K562 (cell line): Measurements from ENCODE around the gene CTRB1. TPM values are rescaled to one million over a fixed set of nuclear protein-coding genes. Genes with fewer than 3 reads are reported as not detected.

Source experiments
- ATAC-seq: fragments of 200-7000 bp; cut with Tn5 transposase; 3 replicates; pipeline ENCODE4 v1.9.1; 2020; ENCODE audit warnings: moderate library complexity
- BruUV-seq: library from RNA; stranded (reverse); fragments of 400-500 nt; replicated peaks from 2 replicates; lab custom pipeline; 2021; lab: Mats Ljungman, UMichigan
- CTCF ChIA-PET: fragments of 300-600 bp; formaldehyde crosslinking; extraction: SDS; loops from one replicate; lab custom pipeline; 2021; ENCODE audit warnings: low intra/inter-chr PET ratio; lab: Yijun Ruan, JAX
- POLR2A ChIA-PET: fragments of 300-600, 350-650 bp; sonication (Branson Sonifier 250); formaldehyde crosslinking; extraction: SDS; loops from one replicate; lab custom pipeline; 2021; ENCODE audit warnings: antibody characterized with exemption, inconsistent platforms; lab: Yijun Ruan, JAX
- DNase-seq, 4 experiments: peaks; one replicate each; pipeline versions ENCODE4 v3.0.0 to v3.0.0-alpha.2; 2011 to 2018; ENCODE audit warnings: low spot score in 3 of 4, mixed read lengths in 3 of 4; ENCODE audit errors: extremely low read depth in 1 of 4
- FAIRE-seq: peaks from 2 replicates; lab custom pipeline; 2011; peaks lifted over from hg19 to GRCh38; lab: Jason Lieb, UNC
- H2AFZ ChIP-seq: 2 replicates; pipeline ENCODE4 v1.6.0; 2011; ENCODE audit warnings: low read depth, low read length, control low read depth, inconsistent platforms
- H3K27ac ChIP-seq: fragments of 200-600 bp; 3 replicates; pipeline ENCODE4 v1.8.0; 2011; ENCODE audit warnings: low read depth, mild to moderate bottlenecking, control low read depth, inconsistent platforms, low read length, moderate library complexity, mixed read lengths; ENCODE audit errors: extremely low read depth
- H3K27me3 ChIP-seq, 2 experiments: fragments of 300-600 bp in 1 of 2; 2 replicates in 1 of 2; 3 replicates in 1 of 2; pipeline versions ENCODE4 v1.6.0 to v1.8.0; 2011; ENCODE audit warnings: inconsistent platforms in 2 of 2, low read length in 2 of 2, mild to moderate bottlenecking in 1 of 2, mixed read lengths in 1 of 2, moderate library complexity in 1 of 2; ENCODE audit not compliant: control insufficient read depth in 2 of 2, insufficient read depth in 2 of 2
- H3K36me3 ChIP-seq: fragments of 300-600 bp; 3 replicates; pipeline ENCODE4 v1.8.0; 2011; ENCODE audit warnings: mild to moderate bottlenecking, low read length, inconsistent platforms; ENCODE audit not compliant: control insufficient read depth, insufficient read depth
- H3K4me1 ChIP-seq, 2 experiments: fragments of 200-600 bp in 1 of 2; replicated peaks in 1 of 2; 2 replicates in 1 of 2; 3 replicates in 1 of 2; pipeline versions ENCODE4 v1.5.1 to v1.8.0; 2011; ENCODE audit warnings: inconsistent platforms in 2 of 2, low read length in 2 of 2, mild to moderate bottlenecking in 1 of 2, mixed read lengths in 1 of 2, moderate library complexity in 1 of 2; ENCODE audit not compliant: control insufficient read depth in 2 of 2, insufficient read depth in 2 of 2
- H3K4me2 ChIP-seq: 2 replicates; pipeline ENCODE4 v1.6.1; 2011; ENCODE audit warnings: low read length, control low read depth, inconsistent platforms, mixed read lengths; ENCODE audit not compliant: insufficient read depth
- H3K4me3 ChIP-seq: fragments of 200-600 bp; sonication (generic), shearing (Covaris generic); 2 replicates; pipeline ENCODE4 v1.5.1; 2016; ENCODE audit warnings: control low read depth, inconsistent platforms
- H3K79me2 ChIP-seq: fragments of 200-600 bp; 3 replicates; pipeline ENCODE4 v1.8.0; 2011; ENCODE audit warnings: low read length, inconsistent platforms; ENCODE audit not compliant: control insufficient read depth, insufficient read depth
- H3K9ac ChIP-seq, 2 experiments: 2 replicates each; pipeline versions ENCODE4 v1.6.0 to v1.6.1; 2011; ENCODE audit warnings: low read depth in 2 of 2, low read length in 2 of 2, control low read depth in 1 of 2, inconsistent platforms in 1 of 2, mild to moderate bottlenecking in 1 of 2, mixed read lengths in 1 of 2; ENCODE audit not compliant: insufficient read depth in 1 of 2
- H3K9me1 ChIP-seq: one replicate; pipeline ENCODE4 v1.6.0; 2011; ENCODE audit warnings: inconsistent platforms, mild to moderate bottlenecking, low read length, moderate library complexity; ENCODE audit not compliant: control insufficient read depth, insufficient read depth
- H3K9me3 ChIP-seq: replicated peaks from 2 replicates; pipeline ENCODE4 v1.5.1; 2011; ENCODE audit warnings: low read depth, low read length, inconsistent platforms; ENCODE audit not compliant: control insufficient read depth, insufficient read depth
- H4K20me1 ChIP-seq: replicated peaks from 2 replicates; pipeline ENCODE4 v1.6.1; 2011; ENCODE audit warnings: low read length, inconsistent platforms, mixed read lengths; ENCODE audit not compliant: control insufficient read depth, insufficient read depth
- ETV5 ChIP-seq: sonication (generic); formaldehyde crosslinking; IDR thresholded peaks from 2 replicates; pipeline ENCODE4 v1.4.0; 2020; ENCODE audit warnings: low read depth, mild to moderate bottlenecking, missing genetic modification reagents
- HDAC6 ChIP-seq: IDR thresholded peaks from 2 replicates; pipeline ENCODE4 v1.6.1; 2012; ENCODE audit warnings: low read depth, mild to moderate bottlenecking, control low read depth, inconsistent platforms, low read length, moderate library complexity
- KHSRP ChIP-seq: fragments of 450-650 bp; IDR thresholded peaks from 2 replicates; pipeline ENCODE4 v1.6.1; 2017
- PHF8 ChIP-seq: fragments of 200-600 bp; sonication (generic); IDR thresholded peaks from 2 replicates; pipeline ENCODE4 v1.6.1; 2012; ENCODE audit warnings: mixed run types, mild to moderate bottlenecking, inconsistent platforms, low read length, moderate library complexity, borderline replicate concordance
- SIX5 ChIP-seq, 2 experiments: IDR thresholded peaks; 2 replicates each; pipeline ENCODE4 v1.6.1; 2011; ENCODE audit warnings: low read length in 2 of 2, borderline replicate concordance in 1 of 2, low read depth in 1 of 2, mild to moderate bottlenecking in 1 of 2, moderate library complexity in 1 of 2; ENCODE audit not compliant: insufficient read depth in 1 of 2
- SMARCB1 ChIP-seq: IDR thresholded peaks from 2 replicates; pipeline ENCODE4 v1.6.1; 2011; ENCODE audit warnings: improper control_type of control experiment, low read depth; ENCODE audit not compliant: insufficient read length
- TCF3 ChIP-seq: sonication (generic); formaldehyde crosslinking; IDR thresholded peaks from 2 replicates; pipeline ENCODE4 v1.4.0; 2020; ENCODE audit warnings: mild to moderate bottlenecking, missing genetic modification reagents
- TCF7 ChIP-seq: sonication (generic); IDR thresholded peaks from 2 replicates; pipeline ENCODE4 v1.6.1; 2016; ENCODE audit warnings: antibody characterized with exemption, borderline replicate concordance
- ZNF695 ChIP-seq: fragments of 450-650 bp; formaldehyde crosslinking; IDR thresholded peaks from 2 replicates; pipeline ENCODE4 v1.4.0; 2020; ENCODE audit warnings: mild to moderate bottlenecking, moderate library complexity
- WGBS: fragments of 100-300 bp; shearing (Covaris generic); methylation state at CpG from one replicate; pipeline ENCODE4 v1.1.6; 2016; ENCODE audit warnings: low coverage, mixed read lengths; ENCODE audit not compliant: insufficient coverage; ENCODE audit errors: missing lambda C conversion rate; 5-methylcytosine and 5-hydroxymethylcytosine counted together
- in situ Hi-C: fragments of 300-500 bp; cut with MboI; formaldehyde crosslinking; loops from 4 replicates; pipeline ENCODE4 v1.15.0; 2018; ENCODE audit warnings: inconsistent platforms, mixed read lengths
- intact Hi-C: fragments of 100-400 bp; cut with micrococcal nuclease; formaldehyde crosslinking; loops from 2 replicates; pipeline ENCODE4 v1.14.2; 2022
- polyA plus RNA-seq, 8 experiments: library from polyadenylated mRNA; depleted of rRNA in 4 of 8; stranded (reverse) in 5 of 8; unstranded in 3 of 8; fragments of >200 nt; fragmentation: Nextera tagmentation in 2 of 8; fragmentation: Illumina TruSeq in 1 of 8; extraction: Ambion mirVana in 2 of 8; extraction: Trizol in 1 of 8; gene quantifications; 2 replicates each; pipeline versions ENCODE4 v1.2.1 to v1.2.3, GENCODE V29; 2011 to 2014; ENCODE audit warnings: inconsistent platforms in 1 of 8, missing spikeins in 1 of 8
- total RNA-seq, 7 experiments: library from RNA; depleted of rRNA in 6 of 7; stranded (reverse); fragments of >200 nt in 6 of 7; fragmentation: Illumina TruSeq in 2 of 7; extraction: Trizol in 2 of 7; gene quantifications; 2 replicates each; pipeline versions ENCODE4 v1.2.1 to v1.2.3, GENCODE V29; 2011 to 2021; ENCODE audit warnings: low replicate concordance in 1 of 7
- TF ChIP-seq, protein P1 (sequence below): sonication (generic); formaldehyde crosslinking; IDR thresholded peaks from 2 replicates; pipeline ENCODE4 v1.8.0; 2022; ENCODE audit warnings: mild to moderate bottlenecking, missing genetic modification reagents
- TF ChIP-seq, protein P2 (sequence below): fragments of 250-450 bp; sonication (Bioruptor Pico); IDR thresholded peaks from 2 replicates; pipeline ENCODE4 v1.4.0; 2020
- TF ChIP-seq, protein P3 (sequence below): fragments of 450-650 bp; IDR thresholded peaks from 2 replicates; pipeline ENCODE4 v1.6.1; 2016

CTRB1 gene
- total and polyA plus RNA-seq, 9 of the 15 experiments (the other 6 are each of a cell fraction or from before 2014, with no cell fraction given), result 2.3 TPM; not detected in 8

DNA sequence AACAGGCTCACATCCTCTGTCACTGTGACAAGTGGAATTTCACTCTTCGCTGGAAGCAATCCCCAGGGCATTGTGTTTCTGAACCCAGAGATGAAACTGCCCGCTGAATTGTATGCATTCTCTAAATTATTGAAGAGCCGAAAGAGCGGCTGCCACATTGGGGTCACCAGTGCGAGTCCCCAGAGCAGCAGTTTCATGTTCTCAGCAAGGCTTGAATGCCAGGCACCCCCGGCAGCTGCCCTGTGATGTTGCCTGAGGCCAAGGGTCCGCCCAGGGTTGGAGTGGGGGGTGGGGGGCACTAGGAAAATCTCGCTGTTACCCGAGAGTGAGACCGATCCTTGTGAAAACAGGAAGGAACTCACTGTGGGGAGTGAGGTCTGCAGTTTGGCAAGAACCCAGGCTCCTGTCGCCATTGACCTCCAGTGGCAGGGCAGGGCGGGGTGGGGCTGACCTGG is 53.3 kb downstream of the CTRB1 start:
- H3K27me3 ChIP-seq, result peaks cover 3 to 17% of the 10 kb centered on the region in 2 experiments; a peak in 4 of 5 replicates
- H3K4me1 ChIP-seq, result peaks cover 0 to 8% of the 10 kb centered on the region in 2 experiments; a peak in 1 of 5 replicates
- no peak overlapping the region for H3K27ac ChIP-seq
- ChIA-PET CTCF (no interaction called here), POLR2A (no interaction called here)
- WGBS, result 43% methylated on average over 12 of the region's 12 CpGs
- peak overlapping the region in 1 of 2 experiments; percentile 58; a peak in 1 of 4 replicates for H3K9ac ChIP-seq
- no peak overlapping the region for H3K4me2 ChIP-seq
- H3K36me3 ChIP-seq, result no peaks in the 10 kb centered on the region
- intact Hi-C loops, result no loop called here
- BruUV-seq, result no TSS peak
- in situ Hi-C loops, result no loop called here
- ATAC-seq (no peak), FAIRE-seq (no peak), DNase-seq (no peak)
- no peaks in the 10 kb centered on the region for H3K79me2 ChIP-seq
- no peaks in the 10 kb centered on the region for H4K20me1 ChIP-seq
- H2AFZ ChIP-seq, result no peak overlapping the region
- H3K9me3 ChIP-seq, result no peaks in the 10 kb centered on the region
- H3K9me1 ChIP-seq, result no peaks in the 10 kb centered on the region
- H3K4me3 ChIP-seq, result no peak overlapping the region
- no peak for TF ChIP-seq KHSRP
- TF ChIP-seq PHF8, result no peak
- no peak for TF ChIP-seq ETV5 (CRISPR knock-in tag)
- TF ChIP-seq TCF7, result no peak
- no peak for TF ChIP-seq TCF3 (CRISPR knock-in tag)
- TF ChIP-seq, protein P1, sequence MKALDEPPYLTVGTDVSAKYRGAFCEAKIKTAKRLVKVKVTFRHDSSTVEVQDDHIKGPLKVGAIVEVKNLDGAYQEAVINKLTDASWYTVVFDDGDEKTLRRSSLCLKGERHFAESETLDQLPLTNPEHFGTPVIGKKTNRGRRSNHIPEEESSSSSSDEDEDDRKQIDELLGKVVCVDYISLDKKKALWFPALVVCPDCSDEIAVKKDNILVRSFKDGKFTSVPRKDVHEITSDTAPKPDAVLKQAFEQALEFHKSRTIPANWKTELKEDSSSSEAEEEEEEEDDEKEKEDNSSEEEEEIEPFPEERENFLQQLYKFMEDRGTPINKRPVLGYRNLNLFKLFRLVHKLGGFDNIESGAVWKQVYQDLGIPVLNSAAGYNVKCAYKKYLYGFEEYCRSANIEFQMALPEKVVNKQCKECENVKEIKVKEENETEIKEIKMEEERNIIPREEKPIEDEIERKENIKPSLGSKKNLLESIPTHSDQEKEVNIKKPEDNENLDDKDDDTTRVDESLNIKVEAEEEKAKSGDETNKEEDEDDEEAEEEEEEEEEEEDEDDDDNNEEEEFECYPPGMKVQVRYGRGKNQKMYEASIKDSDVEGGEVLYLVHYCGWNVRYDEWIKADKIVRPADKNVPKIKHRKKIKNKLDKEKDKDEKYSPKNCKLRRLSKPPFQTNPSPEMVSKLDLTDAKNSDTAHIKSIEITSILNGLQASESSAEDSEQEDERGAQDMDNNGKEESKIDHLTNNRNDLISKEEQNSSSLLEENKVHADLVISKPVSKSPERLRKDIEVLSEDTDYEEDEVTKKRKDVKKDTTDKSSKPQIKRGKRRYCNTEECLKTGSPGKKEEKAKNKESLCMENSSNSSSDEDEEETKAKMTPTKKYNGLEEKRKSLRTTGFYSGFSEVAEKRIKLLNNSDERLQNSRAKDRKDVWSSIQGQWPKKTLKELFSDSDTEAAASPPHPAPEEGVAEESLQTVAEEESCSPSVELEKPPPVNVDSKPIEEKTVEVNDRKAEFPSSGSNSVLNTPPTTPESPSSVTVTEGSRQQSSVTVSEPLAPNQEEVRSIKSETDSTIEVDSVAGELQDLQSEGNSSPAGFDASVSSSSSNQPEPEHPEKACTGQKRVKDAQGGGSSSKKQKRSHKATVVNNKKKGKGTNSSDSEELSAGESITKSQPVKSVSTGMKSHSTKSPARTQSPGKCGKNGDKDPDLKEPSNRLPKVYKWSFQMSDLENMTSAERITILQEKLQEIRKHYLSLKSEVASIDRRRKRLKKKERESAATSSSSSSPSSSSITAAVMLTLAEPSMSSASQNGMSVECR (CRISPR knock-in tag), result no peak
- no peak for TF ChIP-seq HDAC6
- TF ChIP-seq ZNF695 (CRISPR knock-in tag), result no peak
- TF ChIP-seq, protein P2, sequence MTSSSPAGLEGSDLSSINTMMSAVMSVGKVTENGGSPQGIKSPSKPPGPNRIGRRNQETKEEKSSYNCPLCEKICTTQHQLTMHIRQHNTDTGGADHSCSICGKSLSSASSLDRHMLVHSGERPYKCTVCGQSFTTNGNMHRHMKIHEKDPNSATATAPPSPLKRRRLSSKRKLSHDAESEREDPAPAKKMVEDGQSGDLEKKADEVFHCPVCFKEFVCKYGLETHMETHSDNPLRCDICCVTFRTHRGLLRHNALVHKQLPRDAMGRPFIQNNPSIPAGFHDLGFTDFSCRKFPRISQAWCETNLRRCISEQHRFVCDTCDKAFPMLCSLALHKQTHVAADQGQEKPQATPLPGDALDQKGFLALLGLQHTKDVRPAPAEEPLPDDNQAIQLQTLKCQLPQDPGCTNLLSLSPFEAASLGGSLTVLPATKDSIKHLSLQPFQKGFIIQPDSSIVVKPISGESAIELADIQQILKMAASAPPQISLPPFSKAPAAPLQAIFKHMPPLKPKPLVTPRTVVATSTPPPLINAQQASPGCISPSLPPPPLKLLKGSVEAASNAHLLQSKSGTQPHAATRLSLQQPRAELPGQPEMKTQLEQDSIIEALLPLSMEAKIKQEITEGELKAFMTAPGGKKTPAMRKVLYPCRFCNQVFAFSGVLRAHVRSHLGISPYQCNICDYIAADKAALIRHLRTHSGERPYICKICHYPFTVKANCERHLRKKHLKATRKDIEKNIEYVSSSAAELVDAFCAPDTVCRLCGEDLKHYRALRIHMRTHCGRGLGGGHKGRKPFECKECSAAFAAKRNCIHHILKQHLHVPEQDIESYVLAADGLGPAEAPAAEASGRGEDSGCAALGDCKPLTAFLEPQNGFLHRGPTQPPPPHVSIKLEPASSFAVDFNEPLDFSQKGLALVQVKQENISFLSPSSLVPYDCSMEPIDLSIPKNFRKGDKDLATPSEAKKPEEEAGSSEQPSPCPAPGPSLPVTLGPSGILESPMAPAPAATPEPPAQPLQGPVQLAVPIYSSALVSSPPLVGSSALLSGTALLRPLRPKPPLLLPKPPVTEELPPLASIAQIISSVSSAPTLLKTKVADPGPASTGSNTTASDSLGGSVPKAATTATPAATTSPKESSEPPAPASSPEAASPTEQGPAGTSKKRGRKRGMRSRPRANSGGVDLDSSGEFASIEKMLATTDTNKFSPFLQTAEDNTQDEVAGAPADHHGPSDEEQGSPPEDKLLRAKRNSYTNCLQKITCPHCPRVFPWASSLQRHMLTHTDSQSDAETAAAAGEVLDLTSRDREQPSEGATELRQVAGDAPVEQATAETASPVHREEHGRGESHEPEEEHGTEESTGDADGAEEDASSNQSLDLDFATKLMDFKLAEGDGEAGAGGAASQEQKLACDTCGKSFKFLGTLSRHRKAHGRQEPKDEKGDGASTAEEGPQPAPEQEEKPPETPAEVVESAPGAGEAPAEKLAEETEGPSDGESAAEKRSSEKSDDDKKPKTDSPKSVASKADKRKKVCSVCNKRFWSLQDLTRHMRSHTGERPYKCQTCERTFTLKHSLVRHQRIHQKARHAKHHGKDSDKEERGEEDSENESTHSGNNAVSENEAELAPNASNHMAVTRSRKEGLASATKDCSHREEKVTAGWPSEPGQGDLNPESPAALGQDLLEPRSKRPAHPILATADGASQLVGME (CRISPR knock-in tag), result no peak
- TF ChIP-seq, protein P3, sequence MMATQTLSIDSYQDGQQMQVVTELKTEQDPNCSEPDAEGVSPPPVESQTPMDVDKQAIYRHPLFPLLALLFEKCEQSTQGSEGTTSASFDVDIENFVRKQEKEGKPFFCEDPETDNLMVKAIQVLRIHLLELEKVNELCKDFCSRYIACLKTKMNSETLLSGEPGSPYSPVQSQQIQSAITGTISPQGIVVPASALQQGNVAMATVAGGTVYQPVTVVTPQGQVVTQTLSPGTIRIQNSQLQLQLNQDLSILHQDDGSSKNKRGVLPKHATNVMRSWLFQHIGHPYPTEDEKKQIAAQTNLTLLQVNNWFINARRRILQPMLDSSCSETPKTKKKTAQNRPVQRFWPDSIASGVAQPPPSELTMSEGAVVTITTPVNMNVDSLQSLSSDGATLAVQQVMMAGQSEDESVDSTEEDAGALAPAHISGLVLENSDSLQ, result no peak
- TF ChIP-seq SMARCB1, result no peak
- TF ChIP-seq SIX5 (IDR thresholded peaks at IDR 0.05; ENCODE audit: borderline replicate concordance in 1 of 2, insufficient read depth in 1 of 2, low read depth in 1 of 2, low read length in 2 of 2), result no peak
